Gastroesophageal sphincter (tissue), 4 donors: ENCODE measurements around the gene ANAPC5. TPM values are rescaled to one million over a fixed set of nuclear protein-coding genes. Genes with fewer than 3 reads are reported as not detected.

Source experiments
- ATAC-seq: fragments of 150-250 bp; one replicate; pipeline ENCODE4 v1.9.1; 2016; ENCODE audit warnings: mild to moderate bottlenecking, moderate library complexity
- H3K27ac ChIP-seq, 4 donors: fragments of 200-600 bp; sonication (generic) in 3 of 4; 1 replicate in 3 of 4; 2 replicates in 1 of 4; pipeline ENCODE4 v1.5.1; 2016 to 2019
- H3K27me3 ChIP-seq: fragments of 200-600 bp; sonication (generic); one replicate; pipeline ENCODE4 v1.5.1; 2019
- H3K36me3 ChIP-seq, 2 donors: fragments of 200-600 bp; sonication (generic); one replicate each; pipeline ENCODE4 v1.5.1; 2019; ENCODE audit warnings: control low read depth in 1 of 2
- H3K4me1 ChIP-seq, 3 donors: fragments of 200-600 bp; sonication (generic); 1 replicate in 2 of 3; 2 replicates in 1 of 3; pipeline ENCODE4 v1.5.1; 2016 to 2019; ENCODE audit warnings: control low read depth in 2 of 3
- H3K4me3 ChIP-seq, 2 donors: fragments of 200-600 bp; sonication (generic); one replicate each; pipeline ENCODE4 v1.5.1; 2019; ENCODE audit warnings: mild to moderate bottlenecking in 1 of 2, moderate library complexity in 1 of 2
- H3K9me3 ChIP-seq, 3 donors: fragments of 200-600 bp; sonication (generic); one replicate each; pipeline ENCODE4 v1.5.1; 2017 to 2019; ENCODE audit warnings: control low read depth in 2 of 3
- EP300 ChIP-seq: sonication (generic); formaldehyde crosslinking; IDR thresholded peaks from one replicate; pipeline ENCODE4 v1.6.1; 2017; ENCODE audit warnings: antibody characterized with exemption, mild to moderate bottlenecking
- POLR2A ChIP-seq, 2 donors: fragments of 450-650 bp; IDR thresholded peaks; one replicate each; pipeline ENCODE4 v1.6.1; 2017; ENCODE audit warnings: antibody characterized with exemption in 2 of 2, mild to moderate bottlenecking in 2 of 2, moderate library complexity in 1 of 2
- POLR2AphosphoS5 ChIP-seq: sonication (generic); formaldehyde crosslinking; IDR thresholded peaks from one replicate; pipeline ENCODE4 v1.6.1; 2017; ENCODE audit warnings: antibody characterized with exemption
- WGBS, 2 donors: methylation state at CpG; one replicate each; pipeline ENCODE4 v1.1.5; 2018; ENCODE audit warnings: low coverage in 1 of 2; 5-methylcytosine and 5-hydroxymethylcytosine counted together
- total RNA-seq, 4 donors: library from RNA; depleted of rRNA; stranded (reverse); fragments of >200 nt; gene quantifications; one replicate each; pipeline ENCODE4 v1.1.0, GENCODE V29; 2016
- TF ChIP-seq, protein P1 (sequence below), 4 experiments: fragments of 200-600 bp in 2 of 4; fragments of 450-650 bp in 2 of 4; sonication (generic) in 1 of 4; IDR thresholded peaks; one replicate each; pipeline ENCODE4 v1.5.1; 2017 to 2019; ENCODE audit warnings: antibody characterized with exemption in 4 of 4, mild to moderate bottlenecking in 2 of 4, moderate library complexity in 2 of 4

The ANAPC5 gene
- total RNA-seq, 4 donors from 2014 or later: 69.2 to 93.5 (median 75.7) TPM

DNA sequence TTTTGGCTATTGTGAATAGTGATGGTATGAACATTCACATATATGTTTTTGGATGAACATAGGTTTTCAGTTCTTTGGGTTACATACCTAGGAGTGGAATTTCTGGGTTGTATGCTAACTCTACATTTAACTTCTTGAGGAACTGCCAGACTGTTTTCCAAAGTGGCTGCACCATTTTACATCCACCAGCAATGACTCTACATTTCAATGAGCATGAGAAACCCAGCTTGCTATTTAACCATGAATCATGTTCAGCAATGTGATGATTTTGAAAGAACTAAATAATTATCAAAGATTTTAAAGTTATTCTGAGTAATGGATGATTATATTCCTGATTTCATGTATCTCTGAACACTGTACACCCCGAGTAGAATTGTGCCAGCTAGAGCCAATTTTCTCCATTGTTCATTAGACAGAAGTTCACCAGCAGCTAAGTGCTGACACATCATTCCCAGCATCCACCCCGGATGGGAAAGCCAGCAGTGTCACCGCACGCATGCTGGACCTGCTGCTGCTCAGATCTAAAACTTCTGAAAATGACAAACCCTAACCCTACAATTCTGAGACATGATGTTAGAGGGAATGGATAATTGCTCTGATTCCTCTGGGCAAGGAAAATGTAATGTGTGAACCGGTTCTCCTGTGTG, 13.3 kb upstream of the ANAPC5 start:
- Histone ChIP-seq H3K27me3 (peaks cover 8% of the 10 kb centered on the region), H3K36me3 (no peaks in the 10 kb centered on the region), H3K9me3 (no peaks in the 10 kb centered on the region), H3K27ac (no peak overlapping the region), H3K4me1 (no peaks in the 10 kb centered on the region), H3K4me3 (no peak overlapping the region)
- no peak for ATAC-seq
- WGBS, 2 donors: 60 to 62% methylated on average over 2 to 5 of the region's 5 CpGs
- TF ChIP-seq, protein P1, sequence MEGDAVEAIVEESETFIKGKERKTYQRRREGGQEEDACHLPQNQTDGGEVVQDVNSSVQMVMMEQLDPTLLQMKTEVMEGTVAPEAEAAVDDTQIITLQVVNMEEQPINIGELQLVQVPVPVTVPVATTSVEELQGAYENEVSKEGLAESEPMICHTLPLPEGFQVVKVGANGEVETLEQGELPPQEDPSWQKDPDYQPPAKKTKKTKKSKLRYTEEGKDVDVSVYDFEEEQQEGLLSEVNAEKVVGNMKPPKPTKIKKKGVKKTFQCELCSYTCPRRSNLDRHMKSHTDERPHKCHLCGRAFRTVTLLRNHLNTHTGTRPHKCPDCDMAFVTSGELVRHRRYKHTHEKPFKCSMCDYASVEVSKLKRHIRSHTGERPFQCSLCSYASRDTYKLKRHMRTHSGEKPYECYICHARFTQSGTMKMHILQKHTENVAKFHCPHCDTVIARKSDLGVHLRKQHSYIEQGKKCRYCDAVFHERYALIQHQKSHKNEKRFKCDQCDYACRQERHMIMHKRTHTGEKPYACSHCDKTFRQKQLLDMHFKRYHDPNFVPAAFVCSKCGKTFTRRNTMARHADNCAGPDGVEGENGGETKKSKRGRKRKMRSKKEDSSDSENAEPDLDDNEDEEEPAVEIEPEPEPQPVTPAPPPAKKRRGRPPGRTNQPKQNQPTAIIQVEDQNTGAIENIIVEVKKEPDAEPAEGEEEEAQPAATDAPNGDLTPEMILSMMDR (IDR thresholded peaks at IDR 0.05): no peak
- TF ChIP-seq POLR2A (IDR thresholded peaks at IDR 0.05) (no peak), POLR2AphosphoS5 (no peak), EP300 (no peak)

DNA sequence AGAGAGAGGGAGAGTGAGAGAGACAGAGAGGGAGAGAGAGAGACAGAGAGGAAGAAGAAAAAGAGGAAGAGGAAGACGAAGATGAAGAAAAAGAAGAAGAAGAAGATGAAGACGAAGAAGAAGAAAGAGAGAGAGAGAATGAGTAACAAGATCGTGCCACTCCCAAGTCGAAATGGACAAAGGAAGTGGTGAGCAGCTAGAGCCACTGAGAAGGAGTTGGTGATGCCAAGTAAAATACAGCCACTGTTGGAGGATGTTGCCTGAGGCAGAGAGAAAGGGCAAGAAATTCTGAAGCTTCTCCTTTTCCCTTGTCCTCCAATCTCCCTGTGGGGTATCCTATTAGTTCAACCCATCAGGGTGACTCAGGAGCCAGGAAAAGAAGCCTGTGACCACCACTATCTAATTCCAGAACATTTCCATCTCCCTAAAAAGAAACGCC, 12.5 kb upstream of the ANAPC5 start:
- peaks cover 8% of the 10 kb centered on the region for H3K27me3 ChIP-seq
- ATAC-seq: no peak
- TF ChIP-seq POLR2A (IDR thresholded peaks at IDR 0.05) (no peak), POLR2AphosphoS5 (no peak), EP300 (no peak)
- TF ChIP-seq, protein P1 (IDR thresholded peaks at IDR 0.05): no peak
- H3K36me3 ChIP-seq: no peaks in the 10 kb centered on the region
- WGBS, 2 donors: 49 to 62% methylated on average over 5 of the region's 5 CpGs
- no peak overlapping the region for H3K4me3 ChIP-seq
- H3K27ac ChIP-seq: no peak overlapping the region
- no peaks in the 10 kb centered on the region for H3K9me3 ChIP-seq
- no peaks in the 10 kb centered on the region for H3K4me1 ChIP-seq

DNA sequence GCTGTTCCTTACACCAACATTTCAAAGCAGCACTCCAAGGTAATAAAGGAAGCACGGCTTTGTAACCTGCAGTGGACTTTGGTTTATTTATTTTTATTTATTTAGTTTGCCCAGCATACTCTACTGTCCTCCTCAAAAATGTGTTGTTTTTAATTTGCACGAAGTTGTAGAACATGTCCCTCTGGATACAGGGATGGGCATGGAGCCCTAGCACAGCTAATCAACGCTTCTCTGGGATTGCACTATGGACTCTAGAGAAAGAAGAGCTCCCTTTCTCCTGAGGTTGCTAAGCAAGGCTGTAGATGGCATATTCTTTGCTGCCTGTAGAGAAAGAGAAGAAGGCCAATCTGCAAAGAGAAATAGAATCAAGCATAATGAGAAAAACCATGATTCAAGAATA, 5.9 kb upstream of the ANAPC5 start:
- ATAC-seq: no peak

DNA sequence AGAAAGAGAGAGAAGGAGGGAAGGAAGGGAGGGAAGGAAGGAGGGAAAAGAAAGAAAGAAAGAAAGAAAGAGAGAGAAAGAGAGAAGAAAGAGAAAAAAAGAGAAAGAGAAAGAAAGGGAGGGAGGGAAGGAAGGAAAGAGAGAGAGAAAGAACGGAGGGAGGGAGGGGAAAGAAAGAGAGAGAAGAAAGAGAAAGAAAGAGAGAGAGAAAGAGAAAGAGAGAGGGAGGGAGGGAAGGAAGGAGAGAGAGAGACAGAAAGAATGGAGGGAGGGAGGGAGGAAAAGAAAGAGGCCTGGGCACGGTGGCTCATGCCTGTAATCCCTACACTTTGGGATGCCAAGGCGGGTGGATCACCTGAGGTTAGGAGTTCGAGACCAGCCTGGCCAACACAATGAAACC, 5.1 kb upstream of the ANAPC5 start:
- H3K4me1 ChIP-seq: peaks cover 0 to 8% (median 6%) of the 10 kb centered on the region in 3 donors
- no peak overlapping the region for H3K4me3 ChIP-seq
- H3K27ac ChIP-seq: no peak overlapping the region
- ATAC-seq: no peak
- H3K36me3 ChIP-seq: no peaks in the 10 kb centered on the region
- no peaks in the 10 kb centered on the region for H3K9me3 ChIP-seq
- WGBS, 2 donors: 61 to 87% methylated on average over 4 of the region's 4 CpGs
- H3K27me3 ChIP-seq: no peaks in the 10 kb centered on the region
- no peak for TF ChIP-seq POLR2A (IDR thresholded peaks at IDR 0.05)
- no peak for TF ChIP-seq EP300
- TF ChIP-seq, protein P1 (IDR thresholded peaks at IDR 0.05): no peak
- no peak for TF ChIP-seq POLR2AphosphoS5

More for the DNA sequence above, 5.9 kb upstream of the ANAPC5 start:
- H3K9me3 ChIP-seq: no peaks in the 10 kb centered on the region
- H3K4me1 ChIP-seq: peaks cover 0 to 5% (median 3%) of the 10 kb centered on the region in 3 donors
- TF ChIP-seq EP300: no peak
- TF ChIP-seq, protein P1 (IDR thresholded peaks at IDR 0.05): no peak
- no peak for TF ChIP-seq POLR2A (IDR thresholded peaks at IDR 0.05)
- no peak for TF ChIP-seq POLR2AphosphoS5
- H3K36me3 ChIP-seq: no peaks in the 10 kb centered on the region
- H3K4me3 ChIP-seq: no peak overlapping the region
- H3K27me3 ChIP-seq: no peaks in the 10 kb centered on the region
- 74 to 80% methylated on average over 2 to 3 of the region's 3 CpGs for WGBS, 2 donors
- H3K27ac ChIP-seq: no peak overlapping the region

DNA sequence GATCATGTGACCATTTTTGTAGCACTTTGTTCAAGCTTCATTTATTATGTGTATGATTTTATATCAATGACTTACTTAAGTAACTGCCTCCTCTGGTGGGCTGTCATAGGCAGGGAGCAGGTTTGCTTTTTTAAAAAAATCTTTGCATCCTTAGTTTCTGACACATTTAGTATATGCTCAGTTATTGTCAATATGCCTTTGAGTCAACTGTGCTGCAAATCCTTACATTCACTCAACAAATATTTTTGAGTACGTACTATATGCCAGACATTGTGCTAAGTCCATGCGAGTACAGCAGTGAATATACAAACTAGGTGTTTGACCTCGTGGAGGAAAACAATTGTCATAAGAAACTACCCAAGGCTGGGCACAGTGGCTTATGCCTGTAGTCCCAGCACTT, 4.4 kb upstream of the ANAPC5 start:
- no peak overlapping the region for H3K4me3 ChIP-seq
- 82% methylated on average over 3 of the region's 3 CpGs; no CpG with 5 or more reads in 1 of the 2 donors for WGBS, 2 donors
- no peaks in the 10 kb centered on the region for H3K9me3 ChIP-seq
- H3K4me1 ChIP-seq: peaks cover 0 to 9% (median 6%) of the 10 kb centered on the region in 3 donors
- ATAC-seq: no peak
- H3K27ac ChIP-seq: no peak overlapping the region
- H3K36me3 ChIP-seq: no peaks in the 10 kb centered on the region
- H3K27me3 ChIP-seq: no peaks in the 10 kb centered on the region
- TF ChIP-seq POLR2A (IDR thresholded peaks at IDR 0.05) (no peak), EP300 (no peak), POLR2AphosphoS5 (no peak)
- TF ChIP-seq, protein P1 (IDR thresholded peaks at IDR 0.05): no peak
